HG03097 (cell line): Measurements from ENCODE around the gene PPFIA1.
"Not testable (repeated sequence)": the region's sequence is repeated elsewhere in the genome, so short reads cannot be mapped to it uniquely, and the experiment has no call there.

Experiments
- ATAC-seq: cut with Tn5 transposase; IDR thresholded peaks from one replicate; pipeline ENCODE4 v1.9.1; 2021; ENCODE audit not compliant: unreplicated experiment, low FRiP score

Gene PPFIA1

DNA sequence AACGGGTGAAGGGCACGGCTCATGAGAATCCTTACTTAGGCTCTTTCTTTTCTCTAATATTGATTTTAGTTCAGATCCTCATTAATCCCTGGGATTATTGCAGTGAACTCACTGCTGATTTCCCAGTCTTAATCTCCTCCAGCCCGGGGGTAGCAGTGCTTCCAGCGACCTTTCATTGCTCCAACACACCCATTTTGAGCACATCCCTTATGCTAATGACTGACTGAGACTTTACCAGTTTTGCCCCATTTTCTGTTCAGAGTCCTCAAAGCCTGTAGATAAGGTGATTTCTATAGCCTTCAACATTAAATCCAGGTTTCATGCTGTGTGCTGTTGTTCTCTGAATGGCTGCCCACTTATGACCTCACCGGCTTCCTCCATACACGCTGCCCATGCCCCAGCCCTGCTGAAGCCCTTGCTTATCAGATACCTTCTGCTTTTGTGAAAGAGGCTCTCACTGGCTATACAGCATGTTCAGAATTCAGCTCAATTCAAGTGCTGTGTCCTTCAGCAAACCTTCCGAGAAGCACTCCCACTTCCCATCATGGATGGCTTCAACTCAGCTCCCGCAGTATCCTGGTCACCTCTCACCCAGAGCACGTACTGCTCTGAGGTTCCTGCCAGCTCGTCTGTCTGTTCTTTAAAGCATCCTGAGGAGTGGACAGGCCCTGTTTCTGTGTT lies 49.0 kb downstream of the PPFIA1 start:
- ATAC-seq: no peak

DNA sequence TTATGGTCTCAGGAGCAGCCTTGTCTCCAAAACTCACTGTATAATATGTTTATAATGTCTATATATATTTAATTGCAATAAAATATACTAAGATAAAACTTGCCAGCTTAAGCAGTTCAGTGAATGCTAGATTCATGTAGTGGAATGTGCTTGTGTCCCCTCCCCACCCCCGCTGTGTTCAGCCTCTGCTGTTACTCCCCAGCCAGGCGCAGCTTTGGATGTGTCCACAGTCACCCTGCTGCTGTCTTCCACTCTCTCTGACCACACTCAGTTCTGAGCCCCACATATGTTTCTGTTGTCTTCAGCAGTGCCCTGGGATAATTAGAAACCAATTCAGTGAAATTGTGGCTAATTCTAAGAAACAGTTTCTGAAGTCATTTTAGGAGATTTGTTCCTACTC lies 52.2 kb downstream of the PPFIA1 start:
- no peak for ATAC-seq

DNA sequence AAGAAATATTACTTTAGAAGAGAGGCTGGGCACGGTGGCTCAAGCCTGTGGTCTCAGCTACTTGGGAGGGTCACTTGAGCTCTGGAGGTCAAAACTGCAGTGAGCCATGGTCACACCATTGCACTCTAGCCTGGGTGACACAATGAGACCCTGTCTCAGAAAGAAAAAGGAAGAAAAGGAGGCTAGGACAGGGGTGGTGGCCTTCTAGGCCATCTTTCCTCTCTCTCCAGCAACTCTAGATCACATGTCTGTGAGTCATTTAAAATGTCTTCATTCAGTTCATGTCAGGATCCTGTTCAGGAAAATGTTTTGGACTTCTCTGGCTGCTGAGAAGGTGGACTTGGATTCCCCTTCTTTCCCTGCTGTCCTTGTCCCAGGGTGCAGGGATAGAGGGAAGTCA lies 53.3 kb downstream of the PPFIA1 start:
- no peak for ATAC-seq

DNA sequence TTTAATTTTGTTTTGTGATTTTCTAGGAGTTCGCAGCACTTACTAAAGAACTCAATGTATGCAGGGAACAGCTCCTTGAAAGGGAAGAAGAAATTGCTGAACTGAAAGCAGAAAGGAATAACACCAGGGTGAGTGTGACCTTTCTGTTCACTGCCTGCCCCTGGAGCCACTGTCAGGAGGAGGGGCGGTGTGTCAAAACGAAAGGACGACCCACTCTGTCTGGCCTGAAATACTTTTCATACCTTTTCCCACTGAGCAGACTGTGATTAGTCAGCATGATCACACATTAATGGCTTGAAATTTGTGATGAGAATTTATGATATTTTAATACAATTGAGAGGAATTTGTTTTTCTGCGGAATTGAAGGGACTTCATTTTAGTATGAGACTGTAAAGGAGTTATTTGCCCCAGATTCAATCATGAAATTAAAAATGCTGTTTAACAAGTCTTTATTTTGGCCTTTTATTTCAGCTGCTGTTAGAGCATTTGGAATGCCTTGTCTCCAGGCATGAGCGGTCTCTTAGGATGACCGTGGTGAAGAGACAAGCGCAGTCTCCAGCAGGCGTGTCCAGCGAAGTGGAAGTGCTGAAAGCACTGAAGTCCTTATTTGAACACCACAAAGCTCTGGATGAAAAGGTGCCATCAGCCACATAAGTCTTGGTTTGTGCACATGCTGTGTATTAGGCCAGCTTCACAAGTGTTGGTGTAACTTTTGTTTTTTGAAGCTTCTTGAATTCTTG lies 54.1 kb downstream of the PPFIA1 start:
- no peak for ATAC-seq

DNA sequence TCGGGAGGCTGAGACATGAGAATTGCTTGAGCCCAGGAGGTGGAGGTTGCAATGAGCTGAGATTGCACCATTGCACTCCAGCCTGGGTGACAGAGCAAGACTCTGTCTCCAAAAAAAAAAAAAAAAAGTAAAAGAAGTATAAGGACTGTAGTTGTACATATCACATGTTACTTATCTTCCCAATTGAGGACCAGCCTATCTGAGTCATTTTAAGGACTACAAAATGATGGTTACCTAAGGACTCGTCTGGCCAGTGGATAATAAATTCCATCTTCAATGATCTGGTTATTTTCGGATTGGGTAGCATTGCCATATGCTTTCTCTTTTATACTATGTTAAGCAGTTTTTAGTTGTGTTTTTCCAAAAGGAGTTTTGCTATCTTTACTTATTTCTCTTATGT lies 55.3 kb downstream of the PPFIA1 start:
- no peak for ATAC-seq

DNA sequence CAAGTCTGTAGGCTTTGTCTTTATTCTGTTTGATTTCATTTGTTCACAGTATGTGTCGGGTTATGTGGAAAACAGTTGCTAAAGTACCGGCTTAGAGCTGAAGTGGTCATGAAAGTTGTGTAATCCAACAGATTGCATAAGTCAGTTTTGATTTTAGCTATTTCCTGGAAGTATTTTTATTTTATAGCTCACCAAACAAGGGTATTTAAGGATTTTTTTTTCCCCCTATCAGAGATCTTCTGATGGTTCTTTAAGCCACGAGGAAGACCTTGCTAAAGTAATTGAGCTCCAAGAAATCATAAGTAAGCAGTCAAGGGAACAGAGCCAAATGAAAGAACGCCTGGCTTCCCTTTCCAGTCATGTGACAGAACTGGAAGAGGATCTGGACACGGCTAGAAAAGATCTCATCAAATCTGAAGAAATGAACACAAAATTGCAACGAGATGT lies 55.9 kb downstream of the PPFIA1 start:
- no peak for ATAC-seq

DNA sequence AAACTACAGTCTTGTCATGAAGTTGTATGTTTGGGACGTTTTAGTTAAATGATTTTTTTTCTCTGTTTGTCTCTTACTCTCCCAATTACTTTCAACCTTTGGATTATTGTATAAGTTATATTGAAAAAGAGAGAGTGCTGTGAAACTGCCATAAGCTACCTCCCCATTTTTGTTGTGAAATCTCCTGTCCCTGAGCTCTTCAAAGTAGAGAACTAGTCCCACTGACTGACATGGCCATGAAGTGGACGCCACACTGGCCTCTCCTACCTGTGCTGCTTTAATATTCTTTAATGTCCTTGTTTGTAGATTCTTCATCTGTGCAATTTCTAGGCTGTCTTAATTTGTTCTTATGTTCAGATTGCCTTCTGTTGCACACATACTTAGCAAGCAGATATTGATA lies 56.3 kb downstream of the PPFIA1 start:
- ATAC-seq: no peak

DNA sequence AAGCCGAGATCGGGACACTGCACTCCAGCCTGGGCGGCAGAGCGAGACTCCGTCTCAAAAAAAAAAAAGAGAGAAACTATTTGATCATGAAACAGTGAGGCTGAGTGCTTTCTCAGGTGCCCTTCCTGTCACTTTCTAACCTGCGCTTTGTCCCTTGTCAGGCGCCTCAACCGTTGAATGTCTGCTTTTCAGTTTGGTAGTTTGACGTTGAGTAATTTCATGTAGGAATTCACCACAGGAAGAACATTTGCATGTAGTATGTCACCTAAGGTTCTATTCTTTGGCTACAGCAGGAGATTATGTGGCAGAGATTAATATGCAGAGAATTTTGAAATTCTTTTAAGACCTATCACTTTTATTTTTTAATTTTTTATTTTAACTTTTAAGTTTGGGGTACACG lies 57.2 kb downstream of the PPFIA1 start:
- ATAC-seq: no peak

DNA sequence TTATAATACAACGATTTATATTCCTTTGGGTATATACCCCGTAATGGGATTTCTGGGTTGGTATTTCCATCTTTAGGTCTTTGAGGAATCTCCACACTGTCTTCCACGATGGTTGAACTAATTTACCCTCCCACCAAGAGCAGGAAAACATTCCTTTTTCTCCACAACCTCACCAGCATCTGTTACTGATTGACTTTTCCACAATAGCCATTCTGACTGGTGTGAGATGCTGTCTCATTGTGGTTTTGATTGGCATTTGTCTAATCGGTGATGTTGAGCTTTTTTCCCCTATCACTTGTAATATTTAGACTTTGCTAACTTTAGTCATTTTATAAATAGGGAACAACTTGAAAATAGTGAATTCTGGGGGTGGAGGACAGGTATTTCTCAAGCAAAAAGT lies 58.1 kb downstream of the PPFIA1 start:
- ATAC-seq: no peak

DNA sequence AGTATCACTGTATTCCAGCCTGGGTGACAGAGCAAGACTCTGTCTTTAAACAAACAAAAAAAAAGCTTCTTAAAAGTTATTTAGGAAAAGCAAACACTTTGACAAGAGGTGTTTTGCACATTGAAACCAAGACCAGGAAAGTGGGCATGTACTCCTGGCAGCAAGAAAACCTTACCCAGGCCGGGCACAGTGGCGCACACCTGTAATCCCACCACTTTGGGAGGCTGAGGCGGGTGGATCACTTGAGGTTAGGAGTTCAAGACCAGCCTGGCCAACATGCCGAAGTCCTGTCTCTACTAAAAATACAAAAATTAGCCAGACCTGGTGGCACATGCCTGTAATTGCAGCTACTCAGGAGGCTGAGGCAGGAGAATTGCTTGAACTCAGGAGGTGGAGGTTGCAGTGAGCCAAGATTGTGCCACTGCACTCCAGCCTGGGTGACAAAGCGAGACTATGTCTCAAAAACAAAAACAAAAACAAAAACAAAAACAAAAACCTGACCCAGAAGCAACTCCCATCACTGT lies 60.9 kb downstream of the PPFIA1 start:
- ATAC-seq: not testable (repeated sequence)

DNA sequence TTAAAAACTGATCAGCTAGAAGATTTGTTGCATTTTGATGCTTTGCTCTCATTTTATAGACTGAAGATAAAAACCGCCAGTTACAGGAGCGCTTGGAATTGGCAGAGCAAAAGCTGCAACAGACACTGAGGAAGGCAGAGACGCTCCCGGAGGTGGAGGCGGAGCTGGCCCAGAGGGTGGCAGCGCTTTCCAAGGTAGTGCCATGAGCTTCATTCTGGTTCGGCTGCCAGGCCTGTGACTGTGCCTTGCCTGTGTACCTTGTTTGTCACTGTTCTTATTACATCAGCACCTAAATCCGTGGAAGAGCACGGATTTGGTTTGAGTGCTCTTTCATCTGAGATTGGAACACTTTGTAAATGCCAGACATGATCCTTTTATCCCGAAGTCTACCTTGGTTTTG lies 61.4 kb downstream of the PPFIA1 start:
- no peak for ATAC-seq

DNA sequence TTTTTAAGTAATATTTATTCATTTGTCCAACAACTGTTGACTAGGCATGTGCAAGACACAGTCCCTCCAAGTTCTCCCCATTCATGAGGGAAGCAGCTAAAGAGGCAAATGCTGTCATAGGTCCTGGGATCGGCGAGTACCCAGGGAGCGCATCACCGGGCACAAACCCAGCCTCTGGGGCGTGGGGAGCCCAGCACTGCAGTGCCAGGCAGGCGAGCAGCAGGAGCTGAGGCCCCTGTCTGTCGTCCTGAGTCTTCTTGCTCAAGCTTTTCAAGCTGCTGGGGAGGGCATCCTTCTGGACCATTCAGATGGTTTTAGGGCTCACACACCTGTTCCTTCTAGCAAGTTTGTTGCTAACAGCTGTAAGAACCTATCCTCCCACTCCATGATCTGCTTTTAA lies 62.1 kb downstream of the PPFIA1 start:
- no peak for ATAC-seq

DNA sequence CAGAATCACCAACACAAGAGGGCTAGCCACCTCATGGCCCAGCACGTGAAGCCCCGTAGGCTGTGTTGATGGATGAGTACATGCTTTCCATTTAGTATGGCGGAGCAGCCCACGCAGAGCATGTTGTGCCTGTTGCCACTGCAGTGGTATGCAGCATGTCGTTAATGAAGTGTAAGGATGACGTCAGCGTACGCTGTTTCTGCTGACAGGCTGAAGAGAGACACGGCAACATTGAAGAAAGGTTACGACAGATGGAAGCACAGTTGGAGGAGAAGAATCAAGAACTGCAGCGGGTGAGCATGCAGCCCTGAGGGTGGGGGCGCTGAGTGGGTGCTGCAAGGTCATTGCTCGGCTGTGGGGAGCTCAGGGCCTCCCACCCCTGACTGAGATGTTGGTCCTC lies 62.8 kb downstream of the PPFIA1 start:
- ATAC-seq: no peak

DNA sequence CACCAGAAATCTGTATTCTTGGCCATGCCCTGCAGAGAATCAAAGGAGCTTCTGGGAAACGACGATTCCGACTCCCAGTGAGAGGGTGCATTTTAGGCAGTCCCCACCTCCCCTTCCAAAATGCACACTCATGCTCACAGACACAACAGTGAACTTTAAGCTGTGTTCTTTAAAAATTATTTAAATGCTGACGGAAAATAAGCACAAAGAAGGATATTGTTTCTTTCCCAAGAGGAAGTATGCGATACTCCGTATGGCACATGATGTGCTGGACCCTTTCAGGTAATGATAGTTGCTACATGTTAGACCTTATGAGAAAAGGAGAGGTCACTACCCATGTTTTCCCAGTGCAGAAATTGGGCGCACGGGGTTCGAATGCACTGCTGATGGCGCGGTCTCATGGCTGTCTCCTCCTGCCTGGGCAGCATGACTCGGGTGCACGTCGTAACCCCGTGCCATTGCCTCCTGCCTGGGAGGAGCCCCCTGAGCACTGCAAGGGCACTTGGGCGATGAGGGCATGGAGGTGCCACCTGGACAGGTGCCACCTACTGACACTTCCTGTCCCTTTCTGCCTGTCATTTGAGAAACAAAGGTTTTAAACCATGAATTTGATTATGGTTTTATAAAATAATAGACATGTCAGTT lies 64.0 kb downstream of the PPFIA1 start:
- ATAC-seq: no peak

DNA sequence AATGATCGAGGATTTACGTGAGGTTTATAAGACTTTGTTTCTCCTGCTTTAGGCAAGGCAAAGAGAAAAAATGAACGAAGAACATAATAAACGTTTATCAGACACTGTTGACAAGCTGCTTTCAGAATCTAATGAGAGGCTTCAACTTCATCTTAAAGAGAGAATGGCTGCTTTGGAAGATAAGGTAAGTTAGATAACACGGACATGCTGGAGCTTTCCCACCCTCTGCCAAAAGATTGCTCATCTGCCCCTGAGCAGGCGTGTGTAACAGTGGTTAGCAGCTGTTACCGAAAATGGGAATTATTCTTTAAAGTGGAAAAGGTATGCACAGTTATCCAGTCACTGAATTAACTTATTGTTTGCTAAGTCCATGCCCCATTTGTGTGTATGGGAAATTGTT lies 65.0 kb downstream of the PPFIA1 start:
- ATAC-seq: no peak

DNA sequence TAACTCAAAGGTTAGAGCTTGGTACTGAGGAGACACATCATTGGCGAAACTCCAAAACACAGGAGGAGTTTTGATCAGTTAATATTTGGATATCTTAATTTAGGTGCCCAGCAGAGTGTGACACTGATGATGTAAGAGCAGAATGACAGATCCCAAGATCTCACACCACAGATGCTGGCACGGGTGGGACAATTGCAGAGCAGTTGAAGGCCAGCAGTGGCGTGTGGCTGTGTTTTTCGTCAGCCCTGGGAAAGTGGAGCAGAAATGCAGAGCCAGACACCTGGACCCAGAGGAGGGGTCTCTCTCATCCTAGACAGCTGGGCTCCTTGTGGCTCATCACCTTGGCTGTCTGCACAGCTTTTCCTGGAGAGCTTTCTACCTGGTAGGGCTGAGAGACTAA lies 68.1 kb downstream of the PPFIA1 start:
- no peak for ATAC-seq

DNA sequence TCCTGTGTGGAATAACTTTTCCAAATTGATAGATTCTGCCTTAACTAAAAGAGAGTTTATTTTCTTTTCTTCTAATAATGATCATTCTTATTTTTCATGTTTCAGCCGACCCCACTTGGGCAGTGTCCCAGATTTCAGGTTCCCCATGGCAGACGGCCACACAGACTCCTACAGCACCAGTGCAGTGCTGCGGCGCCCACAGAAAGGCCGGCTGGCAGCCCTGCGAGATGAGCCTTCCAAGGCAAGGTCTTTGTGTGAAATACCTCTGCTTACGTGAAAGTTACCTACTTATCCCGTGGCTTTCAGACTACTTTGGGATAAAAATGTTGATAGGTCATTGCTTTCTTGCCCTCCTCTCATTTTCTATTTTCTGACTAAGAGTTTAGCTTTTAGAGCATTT lies 68.6 kb downstream of the PPFIA1 start:
- ATAC-seq: no peak

DNA sequence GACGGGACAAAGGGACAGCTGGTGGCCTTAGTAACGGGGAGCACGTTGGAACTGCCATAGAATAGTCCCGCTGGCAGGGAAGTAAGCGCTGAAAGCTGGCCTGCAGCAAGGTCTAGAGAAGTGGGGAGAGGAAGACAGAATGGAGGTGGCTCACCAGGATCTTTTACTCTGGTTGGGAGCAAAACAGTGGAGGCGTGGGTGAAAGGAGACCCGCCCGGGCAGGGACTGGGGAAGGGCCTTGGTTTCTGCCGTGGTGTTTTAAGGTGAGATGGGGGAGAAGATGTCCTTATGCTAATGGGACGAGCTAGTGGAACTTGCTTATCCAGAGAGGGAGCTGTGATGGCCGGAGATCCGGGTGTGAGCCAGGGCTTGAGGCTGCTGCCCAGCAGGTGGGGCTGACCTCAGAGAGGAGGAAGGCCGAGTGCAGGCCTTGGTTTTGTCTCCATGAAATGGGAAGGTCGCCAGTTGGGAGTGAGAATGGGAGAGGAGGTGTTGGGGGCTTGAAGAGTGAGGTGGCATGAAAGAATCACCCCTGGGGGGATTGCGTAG lies 71.5 kb downstream of the PPFIA1 start:
- ATAC-seq: no peak

DNA sequence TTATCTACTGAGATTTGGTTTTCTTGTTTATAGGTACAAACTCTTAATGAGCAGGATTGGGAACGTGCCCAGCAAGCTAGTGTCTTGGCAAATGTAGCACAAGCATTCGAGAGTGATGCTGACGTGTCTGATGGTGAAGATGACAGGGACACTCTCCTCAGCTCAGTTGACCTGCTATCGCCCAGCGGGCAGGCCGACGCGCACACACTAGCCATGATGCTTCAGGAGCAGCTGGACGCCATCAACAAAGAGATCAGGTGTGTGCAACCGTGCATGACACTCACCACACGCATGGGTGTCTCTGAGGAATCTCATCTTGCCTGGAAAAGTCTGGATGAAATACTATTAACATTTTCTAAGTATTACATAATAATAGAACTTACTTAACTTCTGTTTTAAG lies 73.1 kb downstream of the PPFIA1 start:
- ATAC-seq: no peak

DNA sequence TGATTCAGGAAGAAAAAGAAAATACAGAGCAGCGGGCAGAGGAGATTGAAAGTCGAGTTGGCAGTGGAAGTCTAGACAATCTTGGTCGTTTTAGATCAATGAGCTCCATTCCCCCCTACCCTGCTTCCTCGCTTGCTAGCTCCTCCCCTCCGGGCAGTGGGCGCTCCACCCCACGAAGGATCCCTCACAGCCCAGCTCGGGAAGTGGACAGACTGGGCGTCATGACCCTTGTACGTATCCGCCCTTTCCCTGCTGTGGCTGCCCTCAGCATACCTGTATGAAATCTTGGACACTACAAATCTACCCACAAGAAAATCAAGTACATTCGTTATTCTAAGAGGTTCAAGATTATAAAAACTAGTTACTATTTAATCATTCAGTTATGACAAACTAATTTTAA lies 77.7 kb downstream of the PPFIA1 start:
- no peak for ATAC-seq

DNA sequence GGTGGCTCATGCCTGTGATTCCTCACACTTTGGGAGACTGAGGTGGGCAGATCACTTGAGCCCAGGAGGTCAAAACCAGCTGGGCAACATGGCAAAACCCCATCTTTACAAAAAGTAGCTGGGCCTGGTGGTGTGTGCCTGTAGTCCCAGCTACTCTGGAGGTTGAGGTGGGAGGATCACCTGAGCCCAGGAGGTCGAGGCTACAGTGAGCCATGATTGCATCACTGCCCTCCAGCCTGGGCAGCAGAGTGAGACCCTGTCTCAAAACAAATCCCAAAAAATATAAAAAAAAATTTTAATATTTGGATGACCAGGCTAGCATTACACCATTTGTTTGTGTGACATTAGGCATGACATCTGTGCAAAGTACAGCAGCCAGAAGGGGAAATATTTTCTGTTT lies 78.1 kb downstream of the PPFIA1 start:
- no peak for ATAC-seq
